ENCODE measurements around the gene PTH2R.
"Not testable (repeated sequence)": the region's sequence is repeated elsewhere in the genome, so short reads cannot be mapped to it uniquely, and the experiment has no call there.

The PTH2R gene

GRCh38 chr2:208396796-208397195 lies 9.8 kb upstream of the PTH2R start:
- DNase-seq (ENCODE audit: low read depth), result not testable (repeated sequence)

- DNase-seq (ENCODE audit: low read depth), result no peak
Observed at GRCh38 chr2:208399201-208399600, 7.4 kb upstream of the PTH2R start.

GRCh38 chr2:208407667-208408066 lies 1.1 kb downstream of the PTH2R start:
- DNase-seq (ENCODE audit: low read depth), result no peak

- no peak for DNase-seq (ENCODE audit: low read depth)
Observed at GRCh38 chr2:208413931-208414330, 7.3 kb downstream of the PTH2R start.

- no peak for DNase-seq (ENCODE audit: low read depth)
Observed at GRCh38 chr2:208415255-208415654, 8.7 kb downstream of the PTH2R start.

- no peak for DNase-seq (ENCODE audit: low read depth)
Observed at GRCh38 chr2:208415897-208416296, 9.3 kb downstream of the PTH2R start.

- DNase-seq (ENCODE audit: low read depth), result no peak
Observed at GRCh38 chr2:208426412-208427045, 19.9 kb downstream of the PTH2R start.

GRCh38 chr2:208437755-208438154 lies 31.2 kb downstream of the PTH2R start:
- DNase-seq (ENCODE audit: low read depth), result no peak

GRCh38 chr2:208440716-208441115 lies 34.1 kb downstream of the PTH2R start:
- no peak for DNase-seq (ENCODE audit: low read depth)

GRCh38 chr2:208441951-208442350 lies 35.4 kb downstream of the PTH2R start:
- no peak for DNase-seq (ENCODE audit: low read depth)

- not testable (repeated sequence) for DNase-seq (ENCODE audit: low read depth)
Observed at GRCh38 chr2:208447447-208447846, 40.9 kb downstream of the PTH2R start.

GRCh38 chr2:208451061-208451460 lies 44.5 kb downstream of the PTH2R start:
- DNase-seq (ENCODE audit: low read depth), result no peak

- no peak for DNase-seq (ENCODE audit: low read depth)
Observed at GRCh38 chr2:208454861-208455260, 48.3 kb downstream of the PTH2R start.

- no peak for DNase-seq (ENCODE audit: low read depth)
Observed at GRCh38 chr2:208463721-208464120, 57.1 kb downstream of the PTH2R start.

- DNase-seq (ENCODE audit: low read depth), result no peak
Observed at GRCh38 chr2:208464205-208464604, 57.6 kb downstream of the PTH2R start.

- no peak for DNase-seq (ENCODE audit: low read depth)
Observed at GRCh38 chr2:208466151-208466919, 59.7 kb downstream of the PTH2R start.

- DNase-seq (ENCODE audit: low read depth), result no peak
Observed at GRCh38 chr2:208466920-208467298, 60.3 kb downstream of the PTH2R start.

GRCh38 chr2:208467564-208467963 lies 61.0 kb downstream of the PTH2R start:
- DNase-seq (ENCODE audit: low read depth), result no peak

- DNase-seq (ENCODE audit: low read depth), result no peak
Observed at GRCh38 chr2:208477741-208478140, 71.1 kb downstream of the PTH2R start.

- DNase-seq (ENCODE audit: low read depth), result no peak
Observed at GRCh38 chr2:208479342-208479741, 72.8 kb downstream of the PTH2R start.

GRCh38 chr2:208481945-208482344 lies 75.4 kb downstream of the PTH2R start:
- not testable (repeated sequence) for DNase-seq (ENCODE audit: low read depth)

- not testable (repeated sequence) for DNase-seq (ENCODE audit: low read depth)
Observed at GRCh38 chr2:208482453-208483015, 75.9 kb downstream of the PTH2R start.

- DNase-seq (ENCODE audit: low read depth), result no peak
Observed at GRCh38 chr2:208485390-208485789, 78.8 kb downstream of the PTH2R start.
